Upper lobe of left lung (tissue), 4 donors: ENCODE data around the gene ADAMTS2.

ENCODE experiments used
- EP300 ChIP-seq, 4 donors: sonication (generic); formaldehyde crosslinking; IDR thresholded peaks; one replicate each; pipeline ENCODE4 v1.5.1; 2017; ENCODE audit warnings: antibody characterized with exemption in 4 of 4, control low read depth in 2 of 4
- POLR2A ChIP-seq, 4 donors: fragments of 450-650 bp; IDR thresholded peaks; one replicate each; pipeline ENCODE4 v1.5.1; 2016 to 2017; ENCODE audit warnings: antibody characterized with exemption in 4 of 4, mild to moderate bottlenecking in 2 of 4
- POLR2AphosphoS5 ChIP-seq, 2 donors: sonication (generic); formaldehyde crosslinking; IDR thresholded peaks; one replicate each; pipeline ENCODE4 v1.5.1; 2017; ENCODE audit warnings: antibody characterized with exemption in 2 of 2
- TF ChIP-seq, protein P1 (sequence below), 6 experiments: fragments of 450-650 bp in 4 of 6; fragments of 200-600 bp in 2 of 6; sonication (generic) in 2 of 6; IDR thresholded peaks; one replicate each; pipeline ENCODE4 v1.5.1; 2016 to 2019; ENCODE audit warnings: antibody characterized with exemption in 6 of 6

DNA sequence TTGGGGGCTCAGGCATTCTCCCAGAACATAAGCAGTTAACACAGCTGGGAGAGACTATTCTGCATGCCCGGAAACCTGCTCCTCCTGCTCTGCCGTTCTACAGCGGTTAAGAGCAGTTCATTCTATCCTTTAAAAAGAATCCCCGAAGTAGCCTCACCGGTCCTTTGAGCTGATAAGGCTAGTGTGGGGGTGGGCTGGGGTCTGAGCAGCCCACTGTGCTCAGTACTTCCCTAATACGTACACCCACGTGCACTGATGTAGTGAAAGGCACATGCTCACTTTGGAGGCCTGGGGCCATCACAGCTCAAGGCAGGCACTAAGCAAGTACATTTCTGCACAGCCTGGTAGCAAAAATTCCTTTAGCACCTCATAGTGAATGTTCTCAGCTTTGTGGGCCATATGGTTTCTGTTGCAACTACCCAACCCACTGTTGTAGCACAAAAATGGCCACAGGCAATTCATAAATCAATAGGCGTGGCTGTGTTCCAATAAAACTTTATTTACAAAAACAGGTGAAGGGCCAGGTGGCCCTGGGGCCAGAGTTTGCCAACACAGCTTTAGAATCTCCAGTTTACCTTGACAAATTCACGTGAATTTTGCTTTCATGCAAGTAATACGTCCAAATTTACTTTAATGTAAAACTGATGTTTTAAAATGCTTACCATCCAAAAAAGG lies 148.7 kb downstream of the ADAMTS2 start:
- no peak for TF ChIP-seq POLR2A (IDR thresholded peaks at IDR 0.05)
- TF ChIP-seq, protein P1, sequence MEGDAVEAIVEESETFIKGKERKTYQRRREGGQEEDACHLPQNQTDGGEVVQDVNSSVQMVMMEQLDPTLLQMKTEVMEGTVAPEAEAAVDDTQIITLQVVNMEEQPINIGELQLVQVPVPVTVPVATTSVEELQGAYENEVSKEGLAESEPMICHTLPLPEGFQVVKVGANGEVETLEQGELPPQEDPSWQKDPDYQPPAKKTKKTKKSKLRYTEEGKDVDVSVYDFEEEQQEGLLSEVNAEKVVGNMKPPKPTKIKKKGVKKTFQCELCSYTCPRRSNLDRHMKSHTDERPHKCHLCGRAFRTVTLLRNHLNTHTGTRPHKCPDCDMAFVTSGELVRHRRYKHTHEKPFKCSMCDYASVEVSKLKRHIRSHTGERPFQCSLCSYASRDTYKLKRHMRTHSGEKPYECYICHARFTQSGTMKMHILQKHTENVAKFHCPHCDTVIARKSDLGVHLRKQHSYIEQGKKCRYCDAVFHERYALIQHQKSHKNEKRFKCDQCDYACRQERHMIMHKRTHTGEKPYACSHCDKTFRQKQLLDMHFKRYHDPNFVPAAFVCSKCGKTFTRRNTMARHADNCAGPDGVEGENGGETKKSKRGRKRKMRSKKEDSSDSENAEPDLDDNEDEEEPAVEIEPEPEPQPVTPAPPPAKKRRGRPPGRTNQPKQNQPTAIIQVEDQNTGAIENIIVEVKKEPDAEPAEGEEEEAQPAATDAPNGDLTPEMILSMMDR (IDR thresholded peaks at IDR 0.05), result no peak
- TF ChIP-seq POLR2AphosphoS5 (IDR thresholded peaks at IDR 0.05), result no peak
- TF ChIP-seq EP300 (IDR thresholded peaks at IDR 0.05), result no peak
